ENCODE data around the gene UAP1L1.

GRCh38 chr9:137083394-137084004 is 6.2 kb downstream of the UAP1L1 start:
- TF ChIP-seq CTCF (conservative IDR thresholded peaks at IDR 0.05; ENCODE audit: low read depth in 2 of 2) (no peak), EZH2 (IDR thresholded peaks at IDR 0.05; ENCODE audit: low read depth, unreplicated experiment) (no peak), CREB1 (CRISPR knock-in tag; IDR thresholded peaks at IDR 0.05; ENCODE audit: low read depth) (no peak), EZH2phosphoT487 (IDR thresholded peaks at IDR 0.05; ENCODE audit: unreplicated experiment) (no peak), JUNB (IDR thresholded peaks at IDR 0.05; ENCODE audit: unreplicated experiment) (no peak), POLR2AphosphoS5 (IDR thresholded peaks at IDR 0.05; ENCODE audit: low read depth) (no peak), REST (IDR thresholded peaks at IDR 0.05; ENCODE audit: unreplicated experiment) (no peak), ZNF114 (CRISPR knock-in tag; IDR thresholded peaks at IDR 0.05) (no peak)

Data from GM23338 (cell line).